Measurements from ENCODE around the gene HOXB2.

HOXB2 gene

GRCh38 chr17:48555258-48556228, 10.6 kb upstream of the HOXB2 start:
- in situ Hi-C loops (cut with MboI; ENCODE audit: low sequenced_read_pairs) = no loop called here

DNA sequence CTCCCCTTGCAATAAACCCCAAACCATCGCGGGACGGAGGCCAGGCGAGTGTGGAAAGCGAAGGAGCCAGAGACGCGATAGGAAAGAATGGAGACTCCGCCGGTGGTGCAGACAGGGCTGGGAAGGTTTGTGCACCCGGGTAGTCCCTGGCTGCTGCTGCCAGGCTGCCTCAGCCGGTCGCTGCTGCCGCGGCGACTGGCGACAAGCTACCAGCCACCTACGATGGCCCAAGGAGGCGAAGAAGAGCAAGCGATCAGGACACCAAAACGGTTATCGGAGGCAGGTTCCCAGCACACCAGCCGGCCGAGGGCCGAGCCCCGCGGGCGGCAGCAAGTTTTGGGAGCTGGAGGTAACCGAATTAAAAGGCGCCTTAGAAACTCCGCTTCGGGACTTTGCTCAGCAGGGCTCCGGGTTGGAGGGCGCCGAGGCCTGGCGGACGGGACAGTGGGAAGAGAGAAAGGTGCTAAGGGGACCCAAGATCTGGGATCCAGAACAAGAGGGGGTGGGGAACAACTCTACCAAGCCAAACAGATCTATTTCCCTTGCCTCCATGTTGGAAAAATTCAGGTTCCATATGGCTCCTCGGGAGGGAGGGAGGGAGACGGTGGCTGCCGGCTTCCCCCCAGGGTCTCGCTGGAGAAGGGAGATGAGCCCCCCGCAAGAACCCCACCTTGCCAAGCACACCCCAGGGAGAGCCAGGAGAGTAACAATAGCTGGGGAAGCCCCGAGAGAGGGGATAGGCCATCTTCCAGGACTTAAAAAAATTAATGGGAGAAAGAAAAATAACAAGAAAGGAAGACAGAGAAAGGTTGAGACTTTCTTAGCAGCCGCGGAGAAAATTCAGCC, 9.7 kb upstream of the HOXB2 start:
- in situ Hi-C loops (cut with MboI; ENCODE audit: low sequenced_read_pairs) = no loop called here

DNA sequence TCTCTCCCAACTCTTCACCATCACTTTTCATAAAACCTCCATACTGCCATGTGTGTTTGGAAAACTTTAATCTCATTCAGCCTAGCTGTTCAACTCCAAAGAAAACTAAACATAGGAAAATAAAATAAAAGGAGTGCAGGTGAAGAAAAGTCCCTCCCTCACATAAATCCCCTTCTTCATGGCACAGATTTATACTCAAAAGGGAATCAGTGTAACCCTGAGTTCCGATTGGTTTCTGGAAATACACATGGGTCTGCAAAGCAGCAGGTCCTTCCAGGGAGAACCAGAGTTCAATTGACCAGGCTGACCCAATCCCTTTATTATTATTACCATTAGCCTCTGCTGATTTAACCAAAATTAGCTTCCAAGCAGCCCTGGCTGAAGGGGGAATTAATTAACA, 8.9 kb upstream of the HOXB2 start:
- in situ Hi-C loops (cut with MboI; ENCODE audit: low sequenced_read_pairs) = no loop called here

GRCh38 chr17:48553190-48553547, 8.3 kb upstream of the HOXB2 start:
- in situ Hi-C loops (cut with MboI; ENCODE audit: low sequenced_read_pairs) = no loop called here

GRCh38 chr17:48552466-48553189, 7.7 kb upstream of the HOXB2 start:
- in situ Hi-C loops (cut with MboI; ENCODE audit: low sequenced_read_pairs) = no loop called here

- in situ Hi-C loops (cut with MboI; ENCODE audit: low sequenced_read_pairs) = no loop called here
Observed at GRCh38 chr17:48551596-48552465, 6.9 kb upstream of the HOXB2 start.

DNA sequence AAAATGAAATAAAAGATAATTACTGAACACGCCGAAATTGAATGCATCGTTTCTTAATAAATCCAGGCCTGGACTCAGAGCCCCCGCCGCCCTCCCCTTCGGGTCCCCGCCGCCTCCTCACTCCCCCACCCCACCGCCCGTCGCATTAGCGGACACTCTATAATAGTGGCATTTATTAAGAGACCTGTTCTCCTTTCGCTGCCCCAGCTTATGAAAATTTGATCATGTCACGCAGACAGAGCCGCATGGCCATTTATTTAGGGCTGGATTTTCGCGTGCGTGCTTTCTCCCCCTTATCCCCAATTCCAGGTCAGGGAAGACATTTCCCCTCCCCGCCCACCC, 6.3 kb upstream of the HOXB2 start:
- in situ Hi-C loops (cut with MboI; ENCODE audit: low sequenced_read_pairs) = no loop called here

DNA sequence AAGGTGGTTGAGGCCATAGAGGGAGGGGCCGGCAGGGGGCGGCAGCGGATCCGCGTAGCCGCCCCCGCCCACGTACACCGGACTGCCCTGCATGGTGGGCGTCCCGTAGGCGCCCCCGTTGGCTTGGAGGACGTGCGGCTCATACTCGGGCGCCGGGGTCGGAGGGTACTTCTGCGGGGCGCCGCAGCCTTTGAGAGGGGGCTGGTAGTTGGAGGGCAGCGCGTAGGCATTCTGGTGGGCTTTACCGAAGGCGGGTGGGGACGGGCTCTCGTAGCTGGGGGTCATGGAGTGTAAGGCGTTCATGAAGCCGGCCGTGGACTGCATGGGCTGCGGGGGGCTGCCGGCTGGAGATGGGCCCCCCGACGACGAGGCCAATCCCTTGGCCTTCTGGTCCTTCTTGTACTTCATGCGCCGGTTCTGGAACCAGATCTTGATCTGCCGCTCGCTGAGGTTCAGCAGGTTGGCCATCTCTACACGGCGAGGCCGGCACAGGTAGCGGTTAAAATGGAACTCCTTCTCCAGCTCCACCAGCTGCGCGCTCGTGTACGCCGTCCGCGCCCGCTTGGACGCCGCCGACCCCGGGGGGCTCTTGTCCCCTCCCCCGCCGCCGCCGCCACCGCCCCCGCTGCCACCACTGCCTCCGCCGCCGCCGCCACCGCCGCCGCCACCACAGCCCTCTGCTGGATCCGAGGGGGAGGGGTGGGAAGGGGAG, 5.7 kb upstream of the HOXB2 start:
- in situ Hi-C loops (cut with MboI; ENCODE audit: low sequenced_read_pairs) = no loop called here

DNA sequence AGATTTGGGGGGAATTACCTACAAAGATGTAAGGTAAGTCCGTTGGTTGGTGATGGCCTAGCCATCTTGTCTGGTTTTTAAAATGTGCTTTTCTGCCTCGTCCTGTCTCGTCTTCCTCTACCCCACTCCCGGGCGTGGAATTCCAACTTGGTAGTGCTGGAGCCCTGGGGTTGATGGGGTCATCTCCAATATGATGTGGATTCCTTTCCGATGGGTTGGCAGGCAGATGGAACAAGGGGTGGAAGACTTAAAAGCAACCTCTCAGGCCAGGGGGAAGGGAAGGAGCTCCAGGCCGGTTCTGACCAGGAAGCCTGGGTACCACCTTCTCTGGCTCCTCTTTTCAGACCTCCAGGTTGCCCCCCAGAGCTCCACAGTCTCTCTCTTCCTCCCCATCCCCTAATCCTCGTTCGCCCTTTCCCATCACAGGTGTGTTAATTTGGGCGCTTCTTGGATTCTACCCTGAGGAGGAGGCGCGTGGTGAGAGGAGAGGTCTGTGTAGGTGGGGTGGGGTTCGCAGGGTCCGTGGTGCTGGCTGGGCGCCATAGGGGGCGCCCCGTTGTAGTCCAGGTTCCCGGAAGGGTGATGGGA, 5.1 kb upstream of the HOXB2 start:
- in situ Hi-C loops (cut with MboI; ENCODE audit: low sequenced_read_pairs) = no loop called here

DNA sequence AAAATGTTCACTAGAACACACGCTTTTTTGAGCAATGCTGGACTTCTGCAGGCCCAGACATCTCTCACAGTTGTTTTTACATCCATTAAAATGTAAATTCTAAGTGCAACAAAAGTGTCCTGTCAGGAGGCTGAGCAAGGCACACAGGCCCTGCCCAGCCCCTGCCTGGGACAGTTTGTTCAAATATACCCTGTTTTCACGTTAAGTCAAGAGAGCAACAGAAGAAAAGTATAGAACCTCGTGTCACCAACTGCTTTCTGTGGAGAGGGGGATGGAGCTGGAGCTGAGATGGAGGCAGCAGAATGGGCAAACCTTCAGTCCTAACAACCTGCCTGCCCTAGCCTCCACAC, 4.3 kb upstream of the HOXB2 start:
- in situ Hi-C loops (cut with MboI; ENCODE audit: low sequenced_read_pairs) = no loop called here

DNA sequence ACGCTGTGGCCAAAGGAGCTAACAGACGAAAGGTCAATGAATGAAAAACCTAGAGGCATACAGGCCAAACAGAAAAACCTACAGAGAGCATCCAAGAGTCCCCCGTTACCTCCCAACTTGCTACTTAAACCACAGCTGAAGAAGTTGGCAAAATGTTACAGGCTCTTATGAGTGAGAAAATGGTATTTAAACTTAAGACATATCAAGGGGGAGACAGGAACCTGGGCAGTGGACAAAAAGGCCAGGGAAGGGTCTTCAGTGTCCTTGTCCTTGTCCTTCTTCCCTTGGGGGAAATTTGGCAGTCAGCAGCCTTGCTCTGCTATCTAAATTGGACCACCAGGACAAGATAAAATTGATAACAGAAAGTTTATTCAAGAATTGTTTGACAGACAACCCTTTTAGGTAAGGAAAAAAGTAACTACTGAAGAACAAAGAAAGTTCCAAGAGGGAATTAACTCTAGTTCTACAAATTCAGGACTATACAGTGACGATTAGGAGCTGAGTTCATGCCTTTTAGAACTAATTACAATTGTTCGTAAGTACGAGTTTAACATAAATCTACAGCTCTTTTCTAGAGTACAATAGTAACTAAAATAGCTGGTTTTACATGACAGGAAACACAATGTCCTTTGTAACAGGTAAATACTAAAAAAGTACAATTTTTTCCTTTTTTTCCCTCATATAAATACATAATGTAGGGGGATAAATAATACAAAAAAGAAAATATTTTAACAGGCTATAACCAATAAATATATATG, 3.8 kb upstream of the HOXB2 start:
- in situ Hi-C loops (cut with MboI; ENCODE audit: low sequenced_read_pairs) = no loop called here

- in situ Hi-C loops (cut with MboI; ENCODE audit: low sequenced_read_pairs) = no loop called here
Observed at GRCh38 chr17:48547808-48548522, 3.1 kb upstream of the HOXB2 start.

GRCh38 chr17:48546924-48547807, 2.3 kb upstream of the HOXB2 start:
- in situ Hi-C loops (cut with MboI; ENCODE audit: low sequenced_read_pairs) = no loop called here

DNA sequence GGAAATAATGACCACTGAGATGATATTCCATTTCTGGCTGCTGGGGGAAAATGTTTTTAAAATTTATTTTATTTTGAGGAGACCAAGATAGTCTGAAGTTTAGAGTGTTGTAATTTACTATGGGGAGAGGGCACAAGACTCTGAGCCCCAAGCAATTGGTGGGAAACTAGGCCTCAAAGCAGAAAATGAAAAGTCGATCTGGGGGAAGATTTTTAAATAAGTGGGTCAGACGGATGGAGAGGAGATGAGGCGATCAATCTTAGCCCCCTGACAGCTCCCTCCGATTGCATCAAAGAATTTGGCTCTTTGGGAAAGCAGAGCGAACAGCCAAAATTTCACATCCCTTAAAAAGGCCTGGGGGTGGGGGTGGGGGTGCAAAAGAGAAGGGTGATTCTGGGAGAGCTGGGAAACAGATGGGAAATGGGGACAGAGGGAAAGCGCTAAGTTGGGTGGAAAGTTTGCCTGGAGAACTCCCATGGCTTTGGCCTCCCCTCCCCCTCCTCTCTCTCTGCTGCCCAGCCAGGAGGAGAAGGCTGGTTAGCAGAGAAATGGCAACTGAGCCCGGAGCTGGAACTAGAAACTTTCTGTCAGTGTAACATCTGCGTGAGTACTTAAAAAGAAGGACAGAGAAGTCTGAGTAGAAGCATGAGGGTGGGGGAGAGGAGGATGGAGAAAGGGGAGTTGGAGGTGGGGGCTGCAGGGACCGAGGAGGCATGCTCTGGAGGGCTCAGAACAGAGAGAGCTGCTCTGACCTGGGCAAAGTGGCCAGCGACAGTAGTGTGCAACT, 1.4 kb upstream of the HOXB2 start:
- in situ Hi-C loops (cut with MboI; ENCODE audit: low sequenced_read_pairs) = no loop called here

DNA sequence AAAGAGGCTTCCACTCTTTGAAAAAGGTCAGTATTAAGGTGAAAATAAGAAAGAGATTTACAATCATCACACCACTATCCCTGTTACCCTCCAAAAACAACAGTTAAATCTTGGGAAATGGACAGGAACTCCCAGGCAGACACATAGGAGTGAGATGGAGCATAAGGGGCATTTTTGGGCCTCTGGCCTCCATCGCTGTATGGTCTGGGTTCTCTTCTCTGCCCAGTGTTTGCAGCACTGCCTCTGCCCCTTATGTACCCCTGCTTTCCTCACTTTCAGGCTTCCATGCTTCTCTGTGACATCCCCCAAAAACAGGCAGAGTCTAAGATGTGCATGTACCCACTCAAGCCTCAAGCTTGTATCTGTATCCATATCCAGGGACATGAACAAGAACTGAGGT, 630 bp upstream of the HOXB2 start:
- in situ Hi-C loops (cut with MboI; ENCODE audit: low sequenced_read_pairs) = no loop called here

DNA sequence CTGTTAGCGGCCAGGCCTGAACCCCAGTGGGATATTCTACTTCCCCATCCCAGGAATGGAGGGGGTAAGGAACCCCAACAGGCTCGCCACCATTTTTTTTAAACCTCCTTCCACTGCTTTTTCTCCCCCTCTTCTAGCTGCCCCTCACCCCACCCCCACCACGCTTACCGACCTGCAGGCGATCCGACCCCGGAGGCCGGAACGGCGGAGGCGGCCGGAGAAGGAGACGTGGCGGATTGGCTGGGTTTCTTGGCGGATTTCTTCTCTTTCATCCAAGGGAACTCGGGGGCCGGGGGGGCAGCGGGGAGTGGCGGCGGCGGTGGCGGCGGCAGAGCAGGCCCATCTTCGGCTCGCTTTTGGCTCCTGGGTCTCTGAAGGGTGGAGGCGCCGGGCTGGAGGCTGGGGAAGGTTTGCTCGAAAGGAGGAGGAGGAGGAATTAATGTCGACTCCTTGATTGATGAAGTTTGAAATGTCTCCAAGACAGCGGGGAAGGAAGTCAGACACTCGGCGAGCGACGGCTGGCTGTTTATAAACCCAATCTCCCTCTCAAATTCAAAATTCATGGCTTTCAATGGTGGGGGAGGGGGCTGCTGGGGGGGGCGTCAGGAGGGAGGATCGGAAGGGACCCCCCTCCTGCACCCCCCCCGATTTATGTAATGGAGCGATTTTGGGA, 424 bp downstream of the HOXB2 start:
- in situ Hi-C loops (cut with MboI; ENCODE audit: low sequenced_read_pairs) = no loop called here

All from HL-60/S4 treated with phorbol 12-myristate 13-acetate at 8.2 ng/mL for 4 days and 3 days (cell line).